ENCODE measurements around the gene ADM.
A peak's percentile ranks its signal among the peaks of the same experiment; 100 is the strongest.
"Not testable (repeated sequence)": the region's sequence is repeated elsewhere in the genome, so short reads cannot be mapped to it uniquely, and the experiment has no call there.

The ADM gene, protein sequence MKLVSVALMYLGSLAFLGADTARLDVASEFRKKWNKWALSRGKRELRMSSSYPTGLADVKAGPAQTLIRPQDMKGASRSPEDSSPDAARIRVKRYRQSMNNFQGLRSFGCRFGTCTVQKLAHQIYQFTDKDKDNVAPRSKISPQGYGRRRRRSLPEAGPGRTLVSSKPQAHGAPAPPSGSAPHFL

DNA sequence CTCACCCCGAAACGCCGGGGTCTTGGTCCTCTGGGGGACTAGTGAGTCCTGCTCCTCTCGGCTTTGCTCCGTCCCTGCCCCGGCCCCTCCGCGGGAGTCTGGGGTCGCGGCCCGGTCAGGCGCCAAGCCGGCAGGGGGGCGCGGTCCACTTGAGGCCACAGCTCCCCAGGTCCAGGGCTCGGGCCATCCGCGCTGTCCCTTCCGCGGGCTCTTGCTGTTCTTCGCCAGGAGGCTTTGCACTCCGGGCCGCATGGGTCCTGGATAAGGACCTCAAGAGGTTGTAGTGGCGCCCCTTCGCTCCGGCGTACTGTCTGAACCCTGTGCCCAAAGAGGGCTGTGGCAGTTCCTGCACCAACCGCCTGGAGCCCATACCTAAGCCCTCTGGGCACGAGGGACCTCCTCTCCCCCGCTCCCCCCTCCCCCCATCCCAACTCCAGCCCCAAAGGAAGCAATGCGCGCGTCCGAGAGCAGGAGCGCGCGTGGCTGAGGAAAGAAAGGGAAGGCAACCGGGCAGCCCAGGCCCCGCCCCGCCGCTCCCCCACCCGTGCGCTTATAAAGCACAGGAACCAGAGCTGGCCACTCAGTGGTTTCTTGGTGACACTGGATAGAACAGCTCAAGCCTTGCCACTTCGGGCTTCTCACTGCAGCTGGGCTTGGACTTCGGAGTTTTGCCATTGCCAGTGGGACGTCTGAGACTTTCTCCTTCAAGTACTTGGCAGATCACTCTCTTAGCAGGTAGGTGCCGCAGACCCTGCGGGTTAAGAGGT, at the start of gene ADM:
ADM (plus strand) TSS at position 579 of the 767 bp plus-strand sequence. CDS start 628 bp downstream, outside the sequence.
- DNase-seq (ENCODE audit: low spot score), result no peak
- no peaks in the 10 kb centered on the region for H3K9me3 Mint-ChIP-seq
- peaks cover 39% of the 10 kb centered on the region for H3K4me1 Mint-ChIP-seq (ENCODE audit: low read depth)
- H3K4me3 Mint-ChIP-seq, result peak within 1 kb of the TSS; percentile 99
- peaks cover 3% of the 10 kb centered on the region for H3K36me3 Mint-ChIP-seq (ENCODE audit: low read depth)
- no peak within 1 kb of the TSS for H3K27ac Mint-ChIP-seq
- peaks cover 80% of the 10 kb centered on the region for H3K27me3 Mint-ChIP-seq (ENCODE audit: low read depth)

DNA sequence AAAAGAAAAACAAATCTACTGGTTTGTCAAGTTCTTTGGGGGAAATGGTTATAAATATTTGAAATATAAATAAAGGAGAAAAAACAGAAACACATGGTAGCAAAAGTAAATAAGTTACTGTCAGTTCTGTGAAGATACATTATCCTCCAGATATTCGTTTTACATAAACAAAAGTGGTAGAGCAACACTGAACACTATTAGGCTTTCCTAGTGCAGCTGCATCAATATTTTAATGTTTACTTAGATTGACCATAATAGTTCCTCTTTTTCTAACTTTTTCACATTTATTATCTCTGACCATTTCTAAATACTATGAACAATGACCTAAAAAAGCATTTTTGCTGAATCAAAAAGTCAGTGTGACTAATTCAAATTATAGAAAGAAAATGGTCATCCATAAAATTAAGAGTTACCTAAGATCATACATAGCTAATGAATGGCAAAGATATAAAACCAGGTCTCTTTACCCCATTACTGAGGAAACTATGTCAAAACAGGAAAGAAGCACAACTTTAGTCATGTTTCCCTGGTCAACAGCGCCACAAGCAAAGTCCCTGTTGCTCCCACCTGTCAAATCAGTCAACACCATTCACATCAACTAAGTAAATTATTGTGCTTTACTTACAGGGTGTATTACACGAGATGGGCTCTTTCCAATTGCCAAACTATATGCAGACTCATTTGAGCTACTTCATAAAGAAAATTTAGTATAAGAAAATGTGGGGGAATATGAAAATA, 49.3 kb upstream of the ADM start:
- H3K36me3 Mint-ChIP-seq (ENCODE audit: low read depth), result no peaks in the 10 kb centered on the region
- H3K9me3 Mint-ChIP-seq, result no peaks in the 10 kb centered on the region
- no peaks in the 10 kb centered on the region for H3K4me1 Mint-ChIP-seq (ENCODE audit: low read depth)
- DNase-seq (ENCODE audit: low spot score), result no peak
- H3K4me3 Mint-ChIP-seq, result no peak overlapping the region
- H3K27me3 Mint-ChIP-seq (ENCODE audit: low read depth), result no peaks in the 10 kb centered on the region
- H3K27ac Mint-ChIP-seq, result no peak overlapping the region

DNA sequence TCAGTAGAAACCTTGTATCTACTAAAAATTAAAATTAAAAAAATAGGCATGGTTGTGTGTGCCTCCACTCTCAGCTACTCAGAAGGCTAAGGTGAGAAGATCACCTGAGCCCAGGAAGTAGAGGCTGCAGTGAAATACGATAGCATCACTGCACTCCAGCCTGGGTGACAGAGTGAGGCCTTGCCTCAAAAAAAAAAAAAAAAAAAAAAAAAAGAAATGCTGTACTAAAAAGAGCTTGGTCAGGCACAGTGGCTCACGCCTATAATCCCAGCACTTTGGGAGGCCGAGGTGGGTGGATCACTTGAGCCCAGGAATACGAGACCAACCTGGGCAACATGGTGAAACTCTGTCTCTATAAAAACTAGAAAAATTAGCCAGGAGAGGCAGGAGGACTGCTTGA, 47.4 kb upstream of the ADM start:
- no peaks in the 10 kb centered on the region for H3K27me3 Mint-ChIP-seq (ENCODE audit: low read depth)
- H3K27ac Mint-ChIP-seq, result no peak overlapping the region
- H3K36me3 Mint-ChIP-seq (ENCODE audit: low read depth), result no peaks in the 10 kb centered on the region
- H3K4me1 Mint-ChIP-seq (ENCODE audit: low read depth), result no peaks in the 10 kb centered on the region
- H3K9me3 Mint-ChIP-seq, result no peaks in the 10 kb centered on the region
- no peak overlapping the region for H3K4me3 Mint-ChIP-seq
- DNase-seq (ENCODE audit: low spot score), result no peak

DNA sequence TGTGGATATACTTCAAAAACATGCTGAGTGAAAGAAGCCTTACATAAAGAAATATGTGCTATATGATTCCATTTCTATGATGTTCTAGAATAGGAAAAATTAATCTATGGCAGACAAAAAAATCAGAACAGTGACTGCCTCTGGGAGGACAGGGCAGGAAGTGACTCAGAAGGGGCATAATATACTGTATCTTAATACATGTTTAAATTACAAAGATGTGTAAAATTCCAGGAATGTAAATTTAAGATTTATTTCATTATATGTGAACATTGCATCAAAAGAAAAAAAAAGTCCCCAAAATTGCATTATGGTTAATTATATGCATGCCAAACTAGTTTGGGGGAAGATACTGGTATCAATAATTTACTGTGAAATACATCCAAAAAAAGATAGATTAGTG, 43.1 kb upstream of the ADM start:
- Mint-ChIP-seq H3K4me1 (ENCODE audit: low read depth) (no peaks in the 10 kb centered on the region), H3K36me3 (ENCODE audit: low read depth) (no peaks in the 10 kb centered on the region), H3K27me3 (ENCODE audit: low read depth) (peaks cover 3% of the 10 kb centered on the region), H3K9me3 (no peaks in the 10 kb centered on the region), H3K27ac (no peak overlapping the region), H3K4me3 (no peak overlapping the region)
- DNase-seq (ENCODE audit: low spot score), result no peak

DNA sequence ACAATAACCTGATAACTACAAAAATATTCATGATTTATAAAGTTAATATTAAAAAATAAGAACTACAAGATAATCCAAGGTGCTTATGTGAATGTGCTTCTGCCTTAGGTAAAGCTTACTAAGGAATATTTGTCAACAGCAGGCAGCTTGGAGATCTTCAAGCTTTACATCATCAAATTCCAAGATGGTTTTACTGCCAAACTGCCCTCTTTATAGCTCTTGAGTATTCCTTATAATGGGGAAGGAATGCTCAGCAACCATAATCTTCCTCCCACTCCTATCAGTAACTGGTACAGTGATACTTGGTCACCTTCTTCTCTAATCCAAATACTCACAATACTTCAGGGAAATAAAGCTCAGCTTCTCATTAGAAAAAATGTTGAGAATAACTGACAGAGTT, 40.9 kb upstream of the ADM start:
- H3K4me3 Mint-ChIP-seq, result no peak overlapping the region
- no peak for DNase-seq (ENCODE audit: low spot score)
- no peaks in the 10 kb centered on the region for H3K4me1 Mint-ChIP-seq (ENCODE audit: low read depth)
- no peak overlapping the region for H3K27ac Mint-ChIP-seq
- peaks cover 5% of the 10 kb centered on the region for H3K27me3 Mint-ChIP-seq (ENCODE audit: low read depth)
- H3K9me3 Mint-ChIP-seq, result no peaks in the 10 kb centered on the region
- H3K36me3 Mint-ChIP-seq (ENCODE audit: low read depth), result no peaks in the 10 kb centered on the region

DNA sequence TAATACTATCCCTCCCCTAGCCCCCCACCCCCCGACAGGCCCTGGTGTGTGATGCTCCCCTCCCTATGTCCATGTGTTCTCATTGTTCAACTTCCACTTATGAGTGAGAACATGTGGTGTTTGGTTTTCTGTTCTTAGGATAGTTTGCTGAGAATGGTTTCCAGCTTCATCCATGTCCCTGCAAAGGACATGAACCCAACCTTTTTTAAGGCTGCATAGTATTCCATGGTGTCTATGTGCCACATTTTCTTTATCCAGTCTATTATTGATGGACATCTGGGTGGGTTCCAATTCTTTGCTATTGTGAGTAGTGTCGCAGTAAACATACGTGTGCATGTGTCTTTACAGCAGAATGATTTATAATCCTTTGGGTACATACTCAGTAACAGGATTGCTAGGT, 40.2 kb upstream of the ADM start:
- H3K36me3 Mint-ChIP-seq (ENCODE audit: low read depth); H3K27me3 Mint-ChIP-seq (ENCODE audit: low read depth); H3K4me1 Mint-ChIP-seq (ENCODE audit: low read depth); H3K4me3 Mint-ChIP-seq; H3K27ac Mint-ChIP-seq; DNase-seq (ENCODE audit: low spot score); H3K9me3 Mint-ChIP-seq: not testable (repeated sequence)

DNA sequence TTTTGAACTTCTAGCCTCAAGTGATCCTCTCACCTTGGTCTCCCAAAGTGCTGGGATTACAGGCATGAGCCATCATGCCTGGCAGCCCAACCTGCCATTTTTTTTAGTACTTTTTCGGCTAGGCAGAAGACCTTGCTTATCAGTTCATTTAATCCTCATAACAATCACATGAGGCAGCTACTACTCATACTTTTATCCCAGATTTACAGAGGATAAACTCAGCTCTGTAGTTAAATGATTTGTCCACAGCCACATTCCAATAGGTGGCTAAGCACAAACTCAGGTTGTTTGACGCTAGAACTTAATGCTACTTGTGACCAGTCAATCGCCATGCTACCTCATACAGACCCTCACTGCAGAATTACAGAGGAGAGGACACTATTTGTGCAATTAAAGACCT, 38.9 kb upstream of the ADM start:
- Mint-ChIP-seq H3K4me3 (no peak overlapping the region), H3K4me1 (ENCODE audit: low read depth) (no peaks in the 10 kb centered on the region), H3K27me3 (ENCODE audit: low read depth) (peaks cover 7% of the 10 kb centered on the region), H3K27ac (no peak overlapping the region), H3K36me3 (ENCODE audit: low read depth) (no peaks in the 10 kb centered on the region), H3K9me3 (no peaks in the 10 kb centered on the region)
- DNase-seq (ENCODE audit: low spot score), result no peak

DNA sequence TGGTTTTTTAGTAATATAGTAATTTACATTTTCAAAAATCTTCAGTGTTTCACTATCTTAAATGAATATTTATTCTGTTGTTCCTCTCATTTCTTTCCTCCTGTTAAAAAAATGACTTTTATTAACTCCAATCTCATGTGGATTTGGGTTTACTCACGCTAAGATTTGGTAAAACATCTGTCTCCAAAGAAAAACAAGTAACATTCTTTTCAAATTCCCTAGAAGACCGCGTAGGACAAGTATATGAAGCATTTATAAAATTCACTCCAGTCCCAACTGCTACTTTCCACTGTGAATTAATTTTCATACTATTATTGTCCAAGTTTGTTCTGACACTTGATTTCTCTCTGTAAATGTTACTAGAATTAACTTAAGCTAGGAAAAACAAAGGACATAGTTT, 37.1 kb upstream of the ADM start:
- no peak overlapping the region for H3K4me3 Mint-ChIP-seq
- H3K9me3 Mint-ChIP-seq, result no peaks in the 10 kb centered on the region
- no peak for DNase-seq (ENCODE audit: low spot score)
- H3K4me1 Mint-ChIP-seq (ENCODE audit: low read depth), result no peaks in the 10 kb centered on the region
- H3K27ac Mint-ChIP-seq, result no peak overlapping the region
- H3K27me3 Mint-ChIP-seq (ENCODE audit: low read depth), result peaks cover 7% of the 10 kb centered on the region
- H3K36me3 Mint-ChIP-seq (ENCODE audit: low read depth), result no peaks in the 10 kb centered on the region

DNA sequence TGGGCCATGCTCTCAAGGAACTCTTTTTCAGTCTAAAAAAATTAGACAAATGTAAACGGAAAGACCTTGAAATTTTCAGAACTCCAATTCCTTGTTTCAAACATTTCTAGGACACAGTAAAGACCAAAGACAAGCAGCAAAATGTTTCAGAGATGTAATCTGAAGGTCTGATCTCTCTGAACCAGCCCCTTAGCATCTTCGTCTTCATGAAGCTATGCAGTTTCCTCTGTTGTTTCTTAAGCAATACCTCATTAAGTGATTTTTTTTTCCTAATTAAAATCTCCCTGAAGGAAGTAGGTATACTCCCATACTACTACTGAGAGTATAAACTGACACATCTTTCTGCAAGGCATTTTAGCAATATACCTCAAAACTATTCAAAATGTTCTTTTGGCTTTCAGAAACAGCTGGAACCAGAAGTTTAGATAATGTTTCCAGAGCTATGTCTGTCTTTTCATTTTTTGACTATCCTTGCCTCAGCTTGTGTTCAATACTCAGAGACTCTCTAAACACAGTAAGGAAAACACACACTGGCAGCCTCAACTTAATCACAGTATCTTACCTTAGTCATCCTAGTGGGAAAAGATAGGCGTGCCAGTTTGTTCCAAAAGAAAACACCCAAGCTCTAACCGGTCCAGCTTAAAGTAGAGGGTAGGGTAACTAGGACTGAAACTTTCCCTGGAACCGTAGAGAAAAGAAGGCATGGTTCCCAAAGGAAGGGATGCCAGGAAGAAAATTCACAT, 36.0 kb upstream of the ADM start:
- Mint-ChIP-seq H3K27me3 (ENCODE audit: low read depth) (peaks cover 7% of the 10 kb centered on the region), H3K27ac (no peak overlapping the region), H3K4me3 (no peak overlapping the region), H3K4me1 (ENCODE audit: low read depth) (no peaks in the 10 kb centered on the region), H3K9me3 (no peaks in the 10 kb centered on the region), H3K36me3 (ENCODE audit: low read depth) (no peaks in the 10 kb centered on the region)
- no peak for DNase-seq (ENCODE audit: low spot score)

DNA sequence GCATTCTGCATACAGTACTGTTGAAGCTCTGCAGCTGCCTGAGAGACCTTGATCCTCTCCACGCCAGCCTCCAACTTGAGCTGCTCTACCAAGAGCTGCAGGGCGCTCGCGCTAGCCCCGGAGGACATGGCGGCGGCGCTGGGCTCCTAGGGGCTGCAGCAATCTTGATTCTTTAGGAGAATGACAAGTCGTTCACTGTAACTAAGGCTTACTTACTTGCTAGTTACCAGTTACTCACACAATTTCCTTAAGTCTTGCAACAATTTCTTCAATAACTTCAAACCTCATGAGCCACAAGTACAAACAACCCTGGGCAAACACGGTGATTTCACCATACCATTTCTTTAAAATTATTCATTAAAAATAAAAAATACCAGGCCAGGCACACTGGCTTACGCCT, 32.7 kb upstream of the ADM start:
- Mint-ChIP-seq H3K27me3 (ENCODE audit: low read depth) (peaks cover 14% of the 10 kb centered on the region), H3K36me3 (ENCODE audit: low read depth) (no peaks in the 10 kb centered on the region), H3K4me1 (ENCODE audit: low read depth) (no peaks in the 10 kb centered on the region), H3K27ac (no peak overlapping the region), H3K4me3 (no peak overlapping the region), H3K9me3 (no peaks in the 10 kb centered on the region)
- DNase-seq (ENCODE audit: low spot score), result no peak

DNA sequence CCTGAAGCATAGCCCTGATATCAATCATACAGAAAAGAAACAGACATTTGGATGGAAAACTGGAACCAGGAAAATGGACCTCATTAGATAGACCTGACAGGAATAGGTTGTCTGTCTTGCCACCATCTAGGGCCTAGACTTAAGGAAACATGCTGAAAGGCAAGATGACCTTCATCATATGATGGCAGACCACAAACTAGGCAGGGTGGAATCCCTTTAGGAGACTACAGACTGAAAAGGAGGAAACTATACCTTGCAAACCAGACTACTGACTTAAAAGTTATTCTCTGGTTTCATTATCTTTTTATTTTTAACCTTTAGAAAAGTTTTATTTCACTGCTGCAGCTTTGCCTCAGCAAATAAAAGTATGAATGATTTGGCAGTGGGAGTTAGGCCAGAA, 31.1 kb upstream of the ADM start:
- DNase-seq (ENCODE audit: low spot score), result no peak
- no peaks in the 10 kb centered on the region for H3K4me1 Mint-ChIP-seq (ENCODE audit: low read depth)
- no peak overlapping the region for H3K4me3 Mint-ChIP-seq
- no peaks in the 10 kb centered on the region for H3K36me3 Mint-ChIP-seq (ENCODE audit: low read depth)
- H3K27me3 Mint-ChIP-seq (ENCODE audit: low read depth), result peaks cover 12% of the 10 kb centered on the region
- H3K27ac Mint-ChIP-seq, result no peak overlapping the region
- no peaks in the 10 kb centered on the region for H3K9me3 Mint-ChIP-seq

DNA sequence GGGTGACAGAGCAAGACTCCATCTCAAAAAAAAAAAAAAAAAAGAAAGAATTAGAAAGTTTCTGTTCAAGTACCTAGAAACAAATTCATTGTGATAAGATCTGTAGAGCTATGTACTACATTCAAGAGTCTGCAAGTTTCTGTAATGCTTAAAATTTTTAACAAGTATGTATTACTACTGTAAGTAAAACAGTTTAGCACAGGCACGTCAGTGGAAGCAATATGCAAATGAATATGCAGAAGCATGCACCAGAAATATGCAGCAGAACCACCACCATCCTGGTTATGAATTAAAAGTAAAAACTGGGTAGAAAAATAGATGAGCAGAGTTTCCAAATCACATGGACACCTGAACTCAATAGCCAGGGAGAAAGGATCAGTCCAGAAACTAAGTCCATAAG, 30.1 kb upstream of the ADM start:
- H3K27me3 Mint-ChIP-seq (ENCODE audit: low read depth), result peaks cover 9% of the 10 kb centered on the region
- H3K4me3 Mint-ChIP-seq, result no peak overlapping the region
- H3K36me3 Mint-ChIP-seq (ENCODE audit: low read depth), result no peaks in the 10 kb centered on the region
- no peaks in the 10 kb centered on the region for H3K9me3 Mint-ChIP-seq
- H3K4me1 Mint-ChIP-seq (ENCODE audit: low read depth), result no peaks in the 10 kb centered on the region
- DNase-seq (ENCODE audit: low spot score), result no peak
- H3K27ac Mint-ChIP-seq, result no peak overlapping the region

DNA sequence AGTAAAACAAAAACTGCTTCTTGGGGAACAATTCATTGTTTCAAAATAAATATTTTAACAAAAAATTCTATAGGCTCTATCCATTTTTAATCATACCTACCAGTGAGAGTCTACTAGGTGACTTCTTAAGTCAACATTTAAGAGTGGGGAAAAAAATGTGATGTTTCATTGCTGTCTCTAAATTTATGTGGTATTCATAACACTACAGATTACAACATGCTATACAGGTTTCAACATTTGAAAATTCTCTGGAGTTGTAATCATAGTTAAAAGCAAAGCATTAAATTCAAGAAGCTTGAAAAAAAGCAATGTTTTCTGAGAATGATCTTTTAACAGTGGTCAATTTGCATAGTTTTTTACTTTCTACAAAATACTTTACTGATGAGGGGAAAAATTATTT, 29.2 kb upstream of the ADM start:
- Mint-ChIP-seq H3K4me3 (no peak overlapping the region), H3K27ac (no peak overlapping the region), H3K9me3 (no peaks in the 10 kb centered on the region)

DNA sequence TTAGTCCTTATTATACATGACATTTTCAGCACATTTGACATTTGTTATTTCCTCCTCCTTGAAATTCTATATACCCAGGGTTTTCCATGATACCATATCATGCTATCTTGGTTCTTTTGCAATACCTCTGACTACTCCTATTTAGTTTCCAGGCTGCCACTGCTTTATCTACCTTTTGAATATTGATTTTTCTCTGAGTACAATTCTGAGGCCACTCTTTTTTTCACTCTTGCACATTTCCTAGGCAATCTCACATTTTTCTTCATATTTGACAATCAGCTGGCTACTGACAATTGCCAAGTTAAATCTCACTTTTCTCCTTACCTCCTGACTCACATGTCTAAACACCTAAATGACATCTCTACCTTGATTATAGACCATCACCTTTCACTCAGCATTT, 22.8 kb upstream of the ADM start:
- Mint-ChIP-seq H3K4me3 (no peak overlapping the region), H3K4me1 (ENCODE audit: low read depth) (no peaks in the 10 kb centered on the region), H3K36me3 (ENCODE audit: low read depth) (no peaks in the 10 kb centered on the region), H3K9me3 (no peaks in the 10 kb centered on the region), H3K27me3 (ENCODE audit: low read depth) (peaks cover 21% of the 10 kb centered on the region), H3K27ac (no peak overlapping the region)
- no peak for DNase-seq (ENCODE audit: low spot score)

More for the DNA sequence above, 29.2 kb upstream of the ADM start:
- no peaks in the 10 kb centered on the region for H3K36me3 Mint-ChIP-seq (ENCODE audit: low read depth)
- DNase-seq (ENCODE audit: low spot score), result no peak
- H3K4me1 Mint-ChIP-seq (ENCODE audit: low read depth), result no peaks in the 10 kb centered on the region
- peaks cover 12% of the 10 kb centered on the region for H3K27me3 Mint-ChIP-seq (ENCODE audit: low read depth)
